Activated gamma-delta T cell treated with Interleukin-2 at 50 U/mL for 16 hours (primary cell): ENCODE data around the gene SIK3.

Experiments
- DNase-seq: peaks from one replicate; pipeline ENCODE4 v3.0.0-alpha.2; 2020

The SIK3 gene

DNA sequence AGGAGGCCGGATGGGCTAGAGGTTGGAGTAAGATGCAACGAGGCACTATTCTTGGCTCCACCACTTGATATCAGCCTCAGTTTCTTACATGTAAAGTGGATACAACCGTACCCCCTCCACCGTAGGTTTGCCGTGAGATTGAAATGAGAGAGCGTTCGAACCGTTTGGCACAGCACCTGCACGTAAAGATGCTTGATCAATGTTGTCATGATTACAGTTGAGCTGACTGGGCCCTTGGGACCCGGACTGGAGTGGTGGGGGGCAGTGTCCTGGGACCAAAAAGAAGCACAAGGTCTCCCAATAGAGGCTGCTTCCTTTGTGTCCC is 264.8 kb downstream of the SIK3 start:
- no peak for DNase-seq

DNA sequence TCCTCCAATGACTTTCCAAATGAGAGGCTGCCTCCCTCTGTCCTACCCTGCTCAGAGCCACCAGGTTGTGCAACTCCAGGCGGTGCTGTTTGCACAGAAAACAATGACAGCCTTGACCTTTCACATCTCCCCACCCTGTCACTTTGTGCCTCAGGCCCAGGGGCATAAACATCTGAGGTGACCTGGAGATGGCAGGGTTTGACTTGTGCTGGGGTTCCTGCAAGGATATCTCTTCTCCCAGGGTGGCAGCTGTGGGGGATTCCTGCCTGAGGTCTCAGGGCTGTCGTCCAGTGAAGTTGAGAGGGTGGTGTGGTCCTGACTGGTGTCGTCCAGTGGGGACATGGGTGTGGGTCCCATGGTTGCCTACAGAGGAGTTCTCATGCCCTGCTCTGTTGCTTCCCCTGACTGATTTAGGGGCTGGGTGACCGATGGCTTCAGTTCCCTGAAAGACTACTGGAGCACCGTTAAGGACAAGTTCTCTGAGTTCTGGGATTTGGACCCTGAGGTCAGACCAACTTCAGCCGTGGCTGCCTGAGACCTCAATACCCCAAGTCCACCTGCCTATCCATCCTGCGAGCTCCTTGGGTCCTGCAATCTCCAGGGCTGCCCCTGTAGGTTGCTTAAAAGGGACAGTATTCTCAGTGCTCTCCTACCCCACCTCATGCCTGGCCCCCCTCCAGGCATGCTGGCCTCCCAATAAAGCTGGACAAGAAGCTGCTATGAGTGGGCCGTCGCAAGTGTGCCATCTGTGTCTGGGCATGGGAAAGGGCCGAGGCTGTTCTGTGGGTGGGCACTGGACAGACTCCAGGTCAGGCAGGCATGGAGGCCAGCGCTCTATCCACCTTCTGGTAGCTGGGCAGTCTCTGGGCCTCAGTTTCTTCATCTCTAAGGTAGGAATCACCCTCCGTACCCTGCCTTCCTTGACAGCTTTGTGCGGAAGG is 265.6 kb downstream of the SIK3 start:
- no peak for DNase-seq

GRCh38 chr11:116831790-116832349 is 266.4 kb downstream of the SIK3 start:
- DNase-seq: no peak

- no peak for DNase-seq
Measured at GRCh38 chr11:116830184-116830912, 267.9 kb downstream of the SIK3 start.

- DNase-seq: no peak
Measured at GRCh38 chr11:116829525-116830183, 268.6 kb downstream of the SIK3 start, which contains the start of gene APOC3. APOC3 (plus strand) TSS chr11:116829907; CDS start chr11:116830583, 676 bp downstream.

GRCh38 chr11:116828632-116829524 is 269.4 kb downstream of the SIK3 start:
- DNase-seq: no peak

DNA sequence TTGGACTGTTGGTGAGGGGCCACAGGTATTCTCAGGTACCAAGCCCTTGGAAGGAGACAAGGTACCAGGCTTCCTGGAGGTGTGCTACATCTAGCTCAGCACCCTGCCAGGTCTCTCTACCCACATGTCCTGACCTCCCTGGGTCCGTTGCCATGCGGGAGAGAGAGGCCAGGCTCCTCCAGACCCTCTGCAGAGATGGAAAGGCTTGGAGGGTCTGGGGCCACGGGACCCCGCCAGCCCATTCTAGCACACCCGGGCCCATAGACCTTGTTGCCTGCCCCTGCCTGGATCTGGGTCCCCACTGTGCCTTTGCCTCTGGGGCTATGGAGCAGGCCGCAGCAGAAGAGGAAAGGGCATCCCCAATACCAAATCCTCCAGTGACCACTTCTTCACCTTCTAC is 270.8 kb downstream of the SIK3 start:
- DNase-seq: no peak

- DNase-seq: no peak
Measured at GRCh38 chr11:116826751-116827431, 271.3 kb downstream of the SIK3 start.

GRCh38 chr11:116825854-116826750 is 272.1 kb downstream of the SIK3 start:
- DNase-seq: no peak

DNA sequence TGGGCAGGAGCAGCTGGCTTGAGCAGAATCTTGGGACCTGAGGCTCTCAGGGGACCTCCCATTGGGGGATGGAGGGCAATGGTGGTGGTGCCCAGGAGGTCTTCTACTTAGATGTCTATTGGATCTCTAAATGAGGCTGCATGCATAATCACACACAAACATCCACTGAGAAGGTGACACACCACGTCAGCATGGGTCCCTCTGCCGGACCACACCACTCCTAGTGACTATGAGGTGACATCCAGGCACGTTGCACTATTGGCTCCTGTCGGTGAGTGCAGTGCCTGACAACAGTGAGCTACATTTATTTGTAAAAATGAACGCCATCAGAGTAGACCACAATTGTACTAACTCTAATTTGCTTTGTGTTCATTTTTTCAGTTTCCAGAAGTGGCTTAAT is 272.8 kb downstream of the SIK3 start:
- no peak for DNase-seq

DNA sequence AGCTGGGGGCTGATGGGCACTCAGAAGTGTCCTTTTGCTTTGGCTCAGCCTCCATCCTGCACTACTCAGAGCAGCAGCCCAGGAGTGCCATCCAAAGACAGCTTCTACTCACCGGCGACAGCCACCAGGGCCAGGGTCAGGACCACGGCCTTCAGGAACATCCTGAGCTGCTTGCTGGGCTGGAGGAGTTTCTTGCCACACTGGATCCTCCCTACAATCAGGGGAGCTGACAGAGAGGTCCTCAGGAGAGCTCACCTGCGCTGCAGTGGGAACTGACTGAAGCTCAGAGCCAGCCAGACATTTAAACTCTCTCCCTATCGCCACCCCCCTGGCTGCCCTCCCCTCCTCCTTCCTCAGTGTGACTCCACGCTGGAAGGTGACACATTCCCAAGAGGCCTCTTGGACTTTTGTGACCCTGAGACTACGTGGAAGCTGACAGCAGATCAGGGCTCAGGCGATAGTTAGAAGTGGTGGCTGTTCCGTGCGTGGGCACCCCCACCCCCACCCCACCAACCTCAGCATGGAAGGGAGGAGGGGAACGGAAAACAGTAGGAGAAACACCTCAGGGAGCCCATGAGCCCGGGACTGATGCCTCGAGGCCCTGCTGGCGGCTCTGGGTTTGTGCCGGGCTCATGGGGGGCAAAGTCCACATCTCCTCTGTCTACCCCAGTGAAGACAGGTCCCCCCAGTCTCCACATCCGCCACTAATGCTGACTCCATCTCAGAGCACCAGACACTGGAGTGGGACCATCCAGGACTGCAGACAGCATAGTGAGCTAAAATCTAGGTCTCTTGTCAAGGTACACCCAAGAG is 275.0 kb downstream of the SIK3 start, which contains the start of gene APOA4:
Gene APOA4 (minus strand): TSS at position 274 of the 813 bp plus-strand sequence. CDS start 113 bp downstream, at position 161.
- DNase-seq: no peak

DNA sequence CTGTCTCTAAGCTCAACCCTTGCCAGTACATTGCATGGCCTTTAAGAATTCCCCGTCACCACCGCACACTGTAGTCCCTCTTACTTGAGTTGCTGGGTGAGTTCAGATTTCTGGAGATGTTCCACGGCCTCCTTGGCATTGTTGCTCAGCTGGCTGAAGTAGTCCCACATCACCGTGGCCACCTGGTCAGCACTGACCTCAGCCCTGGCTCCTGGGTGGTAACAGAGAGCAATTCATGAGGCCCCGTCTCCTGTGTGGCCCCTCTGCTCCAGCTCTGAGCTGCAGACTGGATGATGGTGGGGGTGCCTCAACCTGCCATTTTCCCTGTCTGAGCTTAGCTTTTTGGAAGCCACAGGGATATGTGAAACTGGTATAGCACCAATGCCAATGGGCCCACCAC is 275.7 kb downstream of the SIK3 start:
- no peak for DNase-seq

- no peak for DNase-seq
Measured at GRCh38 chr11:116821050-116821918, 276.9 kb downstream of the SIK3 start.

DNA sequence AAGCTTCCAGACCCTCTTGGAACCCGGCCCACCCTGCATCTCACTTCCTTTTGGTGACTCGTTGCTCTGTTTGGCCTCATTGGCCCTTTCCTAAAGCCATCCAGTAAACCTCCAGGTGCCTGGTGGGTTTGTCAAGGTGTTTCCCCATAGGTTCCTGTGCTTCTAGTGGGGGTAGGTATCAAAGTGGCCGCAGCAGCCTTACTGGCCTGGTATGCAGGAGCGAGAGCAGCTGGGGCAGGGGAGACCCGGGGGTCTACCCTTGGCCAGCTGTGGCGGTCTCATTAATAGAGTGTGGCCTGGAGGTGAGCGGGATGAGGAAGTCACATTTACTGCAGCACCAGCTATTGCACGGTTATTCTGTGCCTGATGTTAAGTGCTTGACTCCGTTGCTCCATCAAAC is 279.2 kb downstream of the SIK3 start:
- no peak for DNase-seq

DNA sequence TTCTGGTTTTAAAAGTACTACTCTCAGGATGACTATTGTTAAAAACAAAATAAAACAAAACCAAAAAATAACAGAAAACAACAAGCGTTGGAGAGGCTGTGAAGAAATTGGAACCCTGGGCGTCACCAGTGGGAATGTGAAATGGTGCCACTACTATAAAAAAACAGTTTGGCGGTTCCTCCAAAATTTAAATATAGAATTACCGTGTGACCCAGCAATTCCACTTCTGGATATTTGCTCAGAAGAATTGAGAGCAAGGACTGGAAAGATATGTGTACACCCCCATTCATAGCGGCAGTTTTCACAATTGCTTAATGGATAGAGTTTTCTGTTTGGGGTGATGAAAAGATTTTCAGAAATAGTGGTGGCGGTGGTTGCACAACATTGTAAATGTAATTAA is 283.7 kb downstream of the SIK3 start:
- no peak for DNase-seq

GRCh38 chr11:116813781-116814471 is 284.3 kb downstream of the SIK3 start:
- no peak for DNase-seq

- no peak for DNase-seq
Measured at GRCh38 chr11:116813170-116813569, 285.1 kb downstream of the SIK3 start.

GRCh38 chr11:116812109-116812508 is 286.1 kb downstream of the SIK3 start:
- DNase-seq: no peak
